Left ventricle myocardium inferior (tissue), 1 donor: ENCODE data around the gene ANKS1B. TPM values are rescaled to one million over a fixed set of nuclear protein-coding genes. Genes with fewer than 3 reads are reported as not detected.

Source experiments
- DNase-seq: peaks from one replicate; pipeline ENCODE4 v3.0.0-alpha.2; 2020
- H3K27ac ChIP-seq: fragments of 200-600 bp; replicated peaks from 2 replicates; pipeline ENCODE4 v1.8.0; 2021
- H3K27me3 ChIP-seq: fragments of 200-600 bp; 2 replicates; pipeline ENCODE4 v1.8.0; 2021; ENCODE audit warnings: low read depth
- H3K36me3 ChIP-seq: fragments of 200-600 bp; 2 replicates; pipeline ENCODE4 v1.8.0; 2021
- H3K4me1 ChIP-seq: fragments of 200-600 bp; 2 replicates; pipeline ENCODE4 v1.8.0; 2021
- H3K4me3 ChIP-seq: fragments of 200-600 bp; 2 replicates; pipeline ENCODE4 v1.8.0; 2021; ENCODE audit warnings: mild to moderate bottlenecking, moderate library complexity
- H3K9me3 ChIP-seq: fragments of 200-600 bp; replicated peaks from 2 replicates; pipeline ENCODE4 v1.8.0; 2021
- intact Hi-C: fragments of 100-400 bp; cut with micrococcal nuclease; formaldehyde crosslinking; loops from one replicate; pipeline ENCODE4 v1.11.0; 2022
- total RNA-seq: library from RNA; stranded (reverse); fragmentation: NEBNext Ultra II Directional; extraction: Animal tissue kit (Norgen Biotek cat#: 25700); gene quantifications from one replicate; pipeline ENCODE4 v1.2.1, GENCODE V29; 2021
- TF ChIP-seq, protein P1 (sequence below): fragments of 200-600 bp; IDR thresholded peaks from 2 replicates; pipeline ENCODE4 v1.8.0; 2021; ENCODE audit warnings: antibody characterized with exemption, mild to moderate bottlenecking, borderline replicate concordance
- donor health status: DM: no; HTN: yes; CAD: no; lungs with severe emphysema.

Gene ANKS1B
- total RNA-seq, 1 donor from 2014 or later: 1.6 TPM

DNA sequence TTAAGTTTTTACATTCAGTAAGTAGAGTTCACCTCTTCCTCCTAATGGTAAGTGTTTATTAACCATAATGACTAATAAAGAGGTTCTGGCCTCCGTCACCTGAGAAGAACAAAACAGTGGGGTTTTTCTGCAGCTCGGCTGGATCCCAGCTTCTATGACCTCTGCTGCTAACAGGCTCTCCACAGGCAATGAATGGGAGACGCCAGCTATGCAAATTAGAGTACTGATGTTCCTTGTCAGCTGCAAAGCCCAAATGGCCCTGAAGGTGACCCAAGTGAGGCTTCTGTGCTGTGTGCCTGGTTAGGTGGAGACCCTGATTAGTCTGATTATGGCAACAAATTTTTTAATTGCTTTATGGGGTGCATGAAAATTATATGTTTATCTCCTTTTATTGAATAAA is 1121.6 kb downstream of the ANKS1B start:
- Histone ChIP-seq H3K36me3 (no peaks in the 10 kb centered on the region), H3K27ac (no peak overlapping the region), H3K27me3 (no peaks in the 10 kb centered on the region), H3K9me3 (no peaks in the 10 kb centered on the region), H3K4me3 (no peak overlapping the region), H3K4me1 (no peaks in the 10 kb centered on the region)
- TF ChIP-seq, protein P1, sequence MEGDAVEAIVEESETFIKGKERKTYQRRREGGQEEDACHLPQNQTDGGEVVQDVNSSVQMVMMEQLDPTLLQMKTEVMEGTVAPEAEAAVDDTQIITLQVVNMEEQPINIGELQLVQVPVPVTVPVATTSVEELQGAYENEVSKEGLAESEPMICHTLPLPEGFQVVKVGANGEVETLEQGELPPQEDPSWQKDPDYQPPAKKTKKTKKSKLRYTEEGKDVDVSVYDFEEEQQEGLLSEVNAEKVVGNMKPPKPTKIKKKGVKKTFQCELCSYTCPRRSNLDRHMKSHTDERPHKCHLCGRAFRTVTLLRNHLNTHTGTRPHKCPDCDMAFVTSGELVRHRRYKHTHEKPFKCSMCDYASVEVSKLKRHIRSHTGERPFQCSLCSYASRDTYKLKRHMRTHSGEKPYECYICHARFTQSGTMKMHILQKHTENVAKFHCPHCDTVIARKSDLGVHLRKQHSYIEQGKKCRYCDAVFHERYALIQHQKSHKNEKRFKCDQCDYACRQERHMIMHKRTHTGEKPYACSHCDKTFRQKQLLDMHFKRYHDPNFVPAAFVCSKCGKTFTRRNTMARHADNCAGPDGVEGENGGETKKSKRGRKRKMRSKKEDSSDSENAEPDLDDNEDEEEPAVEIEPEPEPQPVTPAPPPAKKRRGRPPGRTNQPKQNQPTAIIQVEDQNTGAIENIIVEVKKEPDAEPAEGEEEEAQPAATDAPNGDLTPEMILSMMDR: no peak
- intact Hi-C loops: no loop called here
- no peak for DNase-seq

DNA sequence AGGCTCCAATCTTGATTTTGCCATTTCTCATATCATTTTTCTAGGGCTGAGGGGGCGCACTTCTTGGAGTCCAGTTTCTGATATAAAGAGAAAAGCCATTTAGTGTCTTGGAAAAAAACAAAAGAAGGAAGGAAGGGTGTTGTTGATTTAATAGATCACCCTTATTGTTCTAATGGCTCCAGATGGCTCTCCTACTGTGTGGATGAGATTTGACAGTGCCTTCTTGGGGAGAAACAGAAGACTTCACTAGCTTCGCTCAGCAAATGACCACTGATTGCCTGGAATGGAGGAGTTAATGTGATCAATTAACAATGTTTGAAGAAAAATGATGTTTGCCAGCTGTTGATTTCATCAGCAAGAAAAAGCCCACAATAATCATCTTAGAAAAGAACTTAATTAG is 1123.5 kb downstream of the ANKS1B start:
- intact Hi-C loops: no loop called here
- no peak for DNase-seq
- H3K36me3 ChIP-seq: no peaks in the 10 kb centered on the region
- H3K27ac ChIP-seq: no peak overlapping the region
- TF ChIP-seq, protein P1: no peak
- H3K27me3 ChIP-seq: no peaks in the 10 kb centered on the region
- H3K4me3 ChIP-seq: no peak overlapping the region
- H3K9me3 ChIP-seq: no peaks in the 10 kb centered on the region
- H3K4me1 ChIP-seq: no peaks in the 10 kb centered on the region

GRCh38 chr12:98856897-98857540 is 1127.7 kb downstream of the ANKS1B start:
- Histone ChIP-seq H3K27ac (no peak overlapping the region), H3K27me3 (peaks cover 6% of the 10 kb centered on the region), H3K36me3 (no peaks in the 10 kb centered on the region), H3K4me1 (no peaks in the 10 kb centered on the region), H3K4me3 (no peak overlapping the region), H3K9me3 (no peaks in the 10 kb centered on the region)
- TF ChIP-seq, protein P1: no peak
- intact Hi-C loops: no loop called here
- DNase-seq: no peak

- no peaks in the 10 kb centered on the region for H3K9me3 ChIP-seq
- H3K4me1 ChIP-seq: no peaks in the 10 kb centered on the region
- H3K27ac ChIP-seq: no peak overlapping the region
- no peak for DNase-seq
- H3K4me3 ChIP-seq: no peak overlapping the region
- intact Hi-C loops: no loop called here
- H3K36me3 ChIP-seq: no peaks in the 10 kb centered on the region
- TF ChIP-seq, protein P1: no peak
- peaks cover 25% of the 10 kb centered on the region for H3K27me3 ChIP-seq
Measured at GRCh38 chr12:98852181-98852580, 1132.6 kb downstream of the ANKS1B start.

- Histone ChIP-seq H3K27ac (no peak overlapping the region), H3K27me3 (peaks cover 22% of the 10 kb centered on the region), H3K4me1 (no peaks in the 10 kb centered on the region), H3K4me3 (no peak overlapping the region), H3K9me3 (no peaks in the 10 kb centered on the region), H3K36me3 (no peaks in the 10 kb centered on the region)
- intact Hi-C loops: no loop called here
- TF ChIP-seq, protein P1: no peak
- no peak for DNase-seq
Measured at GRCh38 chr12:98847242-98847641, 1137.5 kb downstream of the ANKS1B start.
